Tibial nerve (tissue), 4 donors: Measurements from ENCODE around the gene CYFIP2.

Source experiments
- CTCF ChIP-seq, 5 experiments: fragments of 200-600 bp in 3 of 5; fragments of 450-650 bp in 2 of 5; sonication (generic) in 3 of 5; IDR thresholded peaks; one replicate each; pipeline ENCODE4 v1.5.1; 2016 to 2019; ENCODE audit warnings: antibody characterized with exemption in 5 of 5, mild to moderate bottlenecking in 3 of 5, moderate library complexity in 2 of 5
- EP300 ChIP-seq, 2 donors: sonication (generic); formaldehyde crosslinking; IDR thresholded peaks; one replicate each; pipeline ENCODE4 v1.6.1; 2017; ENCODE audit warnings: antibody characterized with exemption in 2 of 2, mild to moderate bottlenecking in 1 of 2
- POLR2A ChIP-seq, 2 donors: fragments of 450-650 bp; IDR thresholded peaks; one replicate each; pipeline ENCODE4 v1.6.1; 2017; ENCODE audit warnings: antibody characterized with exemption in 2 of 2, mild to moderate bottlenecking in 2 of 2, moderate library complexity in 2 of 2

GRCh38 chr5:157233515-157233914, 32.4 kb upstream of the CYFIP2 start:
- TF ChIP-seq EP300 (IDR thresholded peaks at IDR 0.05) (no peak), CTCF (IDR thresholded peaks at IDR 0.05) (no peak), POLR2A (IDR thresholded peaks at IDR 0.05) (no peak)
